GM12801 (cell line): ENCODE measurements around the gene DYRK2.

Experiments
- CTCF ChIP-seq: IDR thresholded peaks from one replicate; pipeline ENCODE4 v1.5.1; 2011; ENCODE audit warnings: control low read depth; ENCODE audit not compliant: insufficient read length; ENCODE audit errors: extremely low read depth

The DYRK2 gene

GRCh38 chr12:67697443-67697842 is 48.9 kb downstream of the DYRK2 start:
- no peak for TF ChIP-seq CTCF

GRCh38 chr12:67697967-67698366 is 49.4 kb downstream of the DYRK2 start:
- no peak for TF ChIP-seq CTCF

GRCh38 chr12:67698672-67699581 is 50.4 kb downstream of the DYRK2 start:
- no peak for TF ChIP-seq CTCF

- no peak for TF ChIP-seq CTCF
These were observed 52.6 kb downstream of the DYRK2 start for GRCh38 chr12:67701121-67701520.

GRCh38 chr12:67702136-67702535 is 53.6 kb downstream of the DYRK2 start:
- no peak for TF ChIP-seq CTCF

GRCh38 chr12:67704071-67704470 is 55.5 kb downstream of the DYRK2 start:
- TF ChIP-seq CTCF = no peak

GRCh38 chr12:67705394-67706370 is 57.1 kb downstream of the DYRK2 start:
- no peak for TF ChIP-seq CTCF
